ENCODE data around the gene LGR5.

LGR5 gene

DNA sequence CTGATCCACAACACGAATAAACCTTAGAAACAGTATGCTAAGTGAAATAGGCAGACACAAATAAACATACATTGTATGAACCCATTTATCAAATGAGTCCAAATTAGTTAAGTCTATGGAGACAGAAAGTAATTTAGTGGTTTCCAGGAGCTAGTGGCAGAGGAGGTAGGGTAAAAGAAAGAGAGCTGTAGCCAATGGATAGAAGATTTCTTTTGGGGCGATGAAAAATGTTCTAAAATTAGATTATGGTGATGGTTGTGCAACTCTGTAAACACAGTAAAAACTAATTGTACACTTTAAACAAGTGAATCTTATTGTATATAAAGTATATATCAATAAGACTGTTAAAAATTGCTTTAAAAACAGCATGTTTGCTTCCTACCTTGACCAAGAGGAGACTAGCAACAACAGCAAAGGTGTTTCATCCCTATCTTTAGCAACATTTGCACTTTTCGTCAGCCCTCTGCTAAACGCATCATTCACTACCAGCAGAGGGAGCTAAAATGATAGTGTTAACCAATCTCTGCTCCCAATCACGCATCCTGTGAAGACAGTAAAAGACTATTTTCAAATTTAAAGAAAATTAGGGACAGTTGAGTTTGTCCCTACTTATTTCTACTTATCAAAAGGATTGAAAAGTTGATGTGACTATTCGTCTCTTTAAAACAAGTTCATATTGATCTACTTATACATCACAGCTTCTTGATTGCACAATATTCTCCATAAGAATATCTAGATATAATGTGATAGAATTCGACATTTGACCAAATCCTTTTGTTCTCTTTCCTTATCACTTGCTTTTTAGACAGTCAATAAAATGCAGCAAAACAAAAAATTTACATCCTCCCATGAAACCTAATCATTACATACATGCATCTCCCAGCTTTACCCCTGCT, 24.0 kb upstream of the LGR5 start:
- no peak overlapping the region for H3K27ac ChIP-seq (ENCODE audit: low read length)
- no peaks in the 10 kb centered on the region for H3K4me1 ChIP-seq (ENCODE audit: insufficient read depth, low read length)
- DNase-seq (peak; percentile 27), ATAC-seq (ENCODE audit: insufficient read depth, low read depth) (peak; percentile 80)
- H3K4me3 ChIP-seq (ENCODE audit: low read depth in 1 of 2, low read length in 2 of 2), result no peak overlapping the region
- H2AFZ ChIP-seq (ENCODE audit: low read depth, low read length), result no peak overlapping the region
- no peaks in the 10 kb centered on the region for H3K27me3 ChIP-seq (ENCODE audit: insufficient read depth, low read length, poor library complexity)
- peaks cover 5% of the 10 kb centered on the region for H3K9me3 ChIP-seq (ENCODE audit: insufficient read depth, low read length, severe bottlenecking)
- H3K36me3 ChIP-seq (ENCODE audit: insufficient read depth, low read length), result no peaks in the 10 kb centered on the region
- H4K20me1 ChIP-seq (ENCODE audit: insufficient read depth, low read length), result no peaks in the 10 kb centered on the region
- no peak overlapping the region for H3K9ac ChIP-seq (ENCODE audit: low read depth, low read length)
- no peaks in the 10 kb centered on the region for H3K79me2 ChIP-seq (ENCODE audit: insufficient read depth, low read length)
- no peak for TF ChIP-seq EZH2 (IDR thresholded peaks at IDR 0.05; ENCODE audit: borderline replicate concordance, low read depth, low read length, severe bottlenecking)
- TF ChIP-seq CTCF (IDR thresholded peaks at IDR 0.05; ENCODE audit: borderline replicate concordance, extremely low read depth, low read length, poor library complexity, severe bottlenecking), result peak; percentile 85
- no peak overlapping the region for H3K4me2 ChIP-seq (ENCODE audit: insufficient read depth, low read length)

DNA sequence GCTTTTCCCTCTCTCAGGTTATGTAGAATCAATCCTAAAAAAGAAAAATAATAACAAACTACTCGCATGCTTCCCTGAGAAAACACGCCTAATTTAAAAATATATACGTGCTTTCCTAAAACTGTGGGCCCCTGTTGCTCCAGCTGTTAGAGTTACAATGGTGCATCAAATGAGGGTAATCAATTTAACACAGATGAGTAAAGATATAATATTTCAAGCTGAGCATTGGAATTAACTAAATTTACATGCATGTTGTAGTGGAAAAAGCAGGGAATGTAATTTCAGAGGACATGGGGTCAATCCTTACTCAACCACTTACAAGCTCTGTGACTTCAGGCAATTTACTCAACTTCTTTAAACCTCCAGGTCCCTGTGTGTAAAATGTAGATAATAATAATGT, 22.4 kb upstream of the LGR5 start:
- no peak overlapping the region for H3K27ac ChIP-seq (ENCODE audit: low read length)
- H2AFZ ChIP-seq (ENCODE audit: low read depth, low read length), result no peak overlapping the region
- no peaks in the 10 kb centered on the region for H3K79me2 ChIP-seq (ENCODE audit: insufficient read depth, low read length)
- no peaks in the 10 kb centered on the region for H3K27me3 ChIP-seq (ENCODE audit: insufficient read depth, low read length, poor library complexity)
- no peak for DNase-seq
- H3K36me3 ChIP-seq (ENCODE audit: insufficient read depth, low read length), result no peaks in the 10 kb centered on the region
- H3K4me2 ChIP-seq (ENCODE audit: insufficient read depth, low read length), result no peak overlapping the region
- H3K9me3 ChIP-seq (ENCODE audit: insufficient read depth, low read length, severe bottlenecking), result peaks cover 7% of the 10 kb centered on the region
- H4K20me1 ChIP-seq (ENCODE audit: insufficient read depth, low read length), result no peaks in the 10 kb centered on the region
- H3K4me1 ChIP-seq (ENCODE audit: insufficient read depth, low read length), result no peaks in the 10 kb centered on the region
- H3K9ac ChIP-seq (ENCODE audit: low read depth, low read length), result no peak overlapping the region
- no peak for ATAC-seq (ENCODE audit: insufficient read depth, low read depth)
- TF ChIP-seq CTCF (IDR thresholded peaks at IDR 0.05; ENCODE audit: borderline replicate concordance, extremely low read depth, low read length, poor library complexity, severe bottlenecking), result no peak
- TF ChIP-seq EZH2 (IDR thresholded peaks at IDR 0.05; ENCODE audit: borderline replicate concordance, low read depth, low read length, severe bottlenecking), result no peak
- H3K4me3 ChIP-seq (ENCODE audit: low read depth in 1 of 2, low read length in 2 of 2), result no peak overlapping the region

DNA sequence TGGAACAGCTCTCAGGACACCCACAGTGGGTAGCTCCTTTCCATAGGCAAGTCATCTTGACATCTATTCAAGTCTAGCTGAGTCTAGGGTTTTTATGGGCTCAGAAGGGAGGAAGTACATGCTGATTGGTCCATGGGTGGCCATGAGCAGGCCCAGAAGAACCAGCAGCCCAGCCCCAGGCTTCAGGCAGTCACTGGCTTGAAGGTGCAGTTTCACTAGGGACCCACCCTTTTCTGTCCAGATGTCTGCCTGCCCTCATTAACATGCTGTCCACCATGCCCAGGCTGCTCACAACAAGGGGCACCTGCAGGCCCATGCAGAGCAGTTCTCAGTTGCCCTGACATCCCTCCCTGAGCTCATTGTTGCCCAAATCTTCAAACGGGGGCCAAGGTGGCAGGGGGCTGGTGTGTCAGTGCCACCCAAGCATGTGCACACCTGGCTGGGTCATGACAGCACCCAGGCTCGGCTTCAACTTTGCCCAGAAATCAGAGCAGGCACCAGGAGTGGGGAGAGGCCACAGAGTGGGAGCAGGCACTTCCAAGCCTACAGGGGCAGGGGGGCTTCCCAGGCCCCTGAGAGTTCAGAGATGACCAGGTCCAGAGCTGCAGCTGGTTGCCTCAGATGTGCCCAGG, 18.7 kb upstream of the LGR5 start:
- no peak for TF ChIP-seq EZH2 (IDR thresholded peaks at IDR 0.05; ENCODE audit: borderline replicate concordance, low read depth, low read length, severe bottlenecking)
- no peak for TF ChIP-seq CTCF (IDR thresholded peaks at IDR 0.05; ENCODE audit: borderline replicate concordance, extremely low read depth, low read length, poor library complexity, severe bottlenecking)
- H3K4me3 ChIP-seq (ENCODE audit: low read depth in 1 of 2, low read length in 2 of 2), result no peak overlapping the region
- H3K36me3 ChIP-seq (ENCODE audit: insufficient read depth, low read length), result no peaks in the 10 kb centered on the region
- no peak overlapping the region for H3K4me2 ChIP-seq (ENCODE audit: insufficient read depth, low read length)
- H3K9ac ChIP-seq (ENCODE audit: low read depth, low read length), result no peak overlapping the region
- H3K79me2 ChIP-seq (ENCODE audit: insufficient read depth, low read length), result no peaks in the 10 kb centered on the region
- ATAC-seq (ENCODE audit: insufficient read depth, low read depth), result no peak
- H3K9me3 ChIP-seq (ENCODE audit: insufficient read depth, low read length, severe bottlenecking), result peaks cover 7% of the 10 kb centered on the region
- no peaks in the 10 kb centered on the region for H3K27me3 ChIP-seq (ENCODE audit: insufficient read depth, low read length, poor library complexity)
- no peak for DNase-seq
- no peaks in the 10 kb centered on the region for H4K20me1 ChIP-seq (ENCODE audit: insufficient read depth, low read length)
- no peaks in the 10 kb centered on the region for H3K4me1 ChIP-seq (ENCODE audit: insufficient read depth, low read length)
- H3K27ac ChIP-seq (ENCODE audit: low read length), result no peak overlapping the region
- no peak overlapping the region for H2AFZ ChIP-seq (ENCODE audit: low read depth, low read length)

Measured in DND-41 (cell line).